Measurements from ENCODE around the gene UBE3D.

DNA sequence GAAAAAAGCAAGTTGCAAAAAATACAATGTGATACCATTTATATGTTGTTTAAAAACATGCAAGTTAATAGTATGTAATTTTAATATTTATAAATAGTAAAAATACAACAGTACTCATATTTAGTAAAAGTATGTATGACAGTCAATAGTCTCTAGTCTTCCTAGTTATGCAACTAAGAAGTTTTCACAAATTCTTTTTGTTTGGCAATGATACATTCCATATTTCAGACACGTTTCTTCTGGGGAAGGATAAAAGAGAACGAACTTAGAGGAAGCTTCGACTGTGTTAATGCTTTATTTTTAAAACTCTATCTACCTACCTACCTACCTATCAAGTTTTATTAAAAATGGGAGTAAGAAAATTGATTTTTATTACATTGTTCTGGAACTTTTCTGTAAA, 77.7 kb downstream of the UBE3D start:
- TF ChIP-seq, protein P1, sequence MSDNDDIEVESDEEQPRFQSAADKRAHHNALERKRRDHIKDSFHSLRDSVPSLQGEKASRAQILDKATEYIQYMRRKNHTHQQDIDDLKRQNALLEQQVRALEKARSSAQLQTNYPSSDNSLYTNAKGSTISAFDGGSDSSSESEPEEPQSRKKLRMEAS (IDR thresholded peaks at IDR 0.05) = no peak
- no peak for TF ChIP-seq EP300 (IDR thresholded peaks at IDR 0.05)

All from A549 (cell line).